ENCODE results near the gene MDFI.

The MDFI gene

GRCh38 chr6:41688256-41688965 is 50.1 kb downstream of the MDFI start:
- no peak for DNase-seq (ENCODE audit: low read depth)

DNA sequence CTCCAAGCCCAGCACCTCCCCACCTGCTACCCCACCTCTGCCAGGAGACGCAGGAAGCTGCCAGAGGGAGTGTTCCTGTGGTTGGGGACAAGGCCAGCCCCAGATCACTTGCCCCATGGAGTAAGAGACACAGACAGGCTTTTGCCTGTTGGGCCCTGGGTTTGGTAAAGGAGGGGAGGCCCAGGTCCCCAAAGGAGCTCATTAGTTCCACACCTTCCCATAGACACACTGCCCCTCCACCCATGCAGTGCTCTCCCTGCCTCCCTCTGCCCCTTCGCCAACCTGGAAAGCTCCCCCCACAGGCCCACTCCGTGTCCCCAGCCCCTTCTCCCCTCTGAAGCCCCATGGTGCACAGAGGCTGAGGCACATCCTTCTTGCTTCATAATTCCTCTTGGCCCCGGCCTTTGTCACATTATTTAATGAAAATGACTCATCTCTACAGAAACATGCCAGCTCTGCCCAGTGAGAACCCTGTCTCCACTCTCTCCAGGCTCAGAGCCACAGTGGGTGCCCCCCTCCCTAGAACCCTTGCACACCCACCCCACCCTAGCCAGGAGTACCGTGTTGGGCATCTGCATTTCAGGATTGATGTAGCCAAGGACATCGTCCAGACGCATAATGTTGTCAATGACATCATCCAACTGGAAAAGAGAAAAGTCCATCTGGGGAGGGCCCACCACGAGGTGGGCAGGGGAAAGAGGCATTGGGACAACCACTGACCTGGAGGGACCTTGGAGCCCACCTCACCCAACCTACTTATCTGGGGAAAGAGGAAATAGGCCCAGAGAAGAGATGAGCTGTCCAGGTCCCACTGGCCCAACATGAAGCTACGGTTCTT is 51.1 kb downstream of the MDFI start:
- peak; percentile 25 for DNase-seq (ENCODE audit: low read depth)

- no peak for DNase-seq (ENCODE audit: low read depth)
These were observed 52.5 kb downstream of the MDFI start for GRCh38 chr6:41690541-41691330.

GRCh38 chr6:41691426-41692079 is 53.3 kb downstream of the MDFI start:
- no peak for DNase-seq (ENCODE audit: low read depth)

GRCh38 chr6:41692080-41692675 is 53.9 kb downstream of the MDFI start:
- DNase-seq (ENCODE audit: low read depth) = no peak

GRCh38 chr6:41692730-41693129 is 54.5 kb downstream of the MDFI start:
- DNase-seq (ENCODE audit: low read depth) = no peak

GRCh38 chr6:41693281-41694240 is 55.3 kb downstream of the MDFI start:
- DNase-seq (ENCODE audit: low read depth) = no peak

DNA sequence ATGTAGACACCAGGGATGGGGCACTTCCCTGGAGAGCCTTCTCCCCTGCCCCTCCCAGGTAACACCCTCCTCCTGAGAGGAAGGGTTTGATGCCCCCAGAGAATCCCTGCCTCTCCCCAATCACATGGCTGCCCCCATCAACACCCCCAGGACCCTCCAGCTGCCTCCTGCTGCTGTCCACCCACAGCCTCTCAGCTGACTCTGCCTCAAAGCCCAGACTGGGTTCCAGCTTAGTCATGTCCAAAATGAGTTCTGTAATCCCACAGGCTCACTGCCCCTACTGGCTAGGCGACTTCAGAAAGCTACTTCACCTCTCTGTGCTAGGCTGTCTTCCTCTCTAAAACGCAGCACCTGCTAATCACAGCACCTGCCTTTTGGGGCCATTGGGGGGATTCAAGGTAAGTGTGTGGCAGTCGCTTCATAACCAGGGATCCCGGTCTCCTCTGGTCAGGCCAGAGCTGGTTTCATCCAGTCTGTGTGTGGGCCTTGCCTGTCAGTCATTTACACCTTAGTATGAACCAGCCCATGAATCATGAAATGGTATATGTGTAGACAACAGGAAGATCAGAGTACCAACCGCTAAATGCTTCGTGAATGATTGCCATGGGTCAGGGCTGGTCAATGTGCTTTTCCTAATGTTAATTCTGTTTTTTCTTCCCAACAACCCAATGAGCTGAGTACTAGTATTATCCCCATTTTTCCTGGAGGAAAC is 56.7 kb downstream of the MDFI start:
- DNase-seq (ENCODE audit: low read depth) = no peak

DNA sequence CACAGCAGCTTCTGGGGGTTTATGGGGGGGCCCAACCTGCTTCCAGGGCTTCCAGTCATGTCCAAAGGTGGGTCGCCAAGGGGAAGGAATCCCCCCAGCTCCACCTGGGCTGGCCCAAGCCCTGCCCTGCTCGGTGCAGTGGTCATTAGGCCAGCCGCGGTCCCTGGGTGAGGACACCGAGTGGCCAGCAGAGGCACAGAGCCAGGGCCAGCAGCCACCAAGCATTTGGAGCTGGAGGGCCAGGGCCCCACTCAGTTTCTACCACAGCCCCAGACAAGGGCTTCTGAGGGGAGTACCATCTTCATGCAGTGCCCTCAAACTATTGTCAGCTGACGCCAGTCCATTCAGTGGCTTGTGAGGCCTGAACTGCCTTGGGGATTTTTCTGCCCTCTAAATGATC is 57.6 kb downstream of the MDFI start:
- no peak for DNase-seq (ENCODE audit: low read depth)

GRCh38 chr6:41696788-41697187 is 58.5 kb downstream of the MDFI start:
- no peak for DNase-seq (ENCODE audit: low read depth)

DNA sequence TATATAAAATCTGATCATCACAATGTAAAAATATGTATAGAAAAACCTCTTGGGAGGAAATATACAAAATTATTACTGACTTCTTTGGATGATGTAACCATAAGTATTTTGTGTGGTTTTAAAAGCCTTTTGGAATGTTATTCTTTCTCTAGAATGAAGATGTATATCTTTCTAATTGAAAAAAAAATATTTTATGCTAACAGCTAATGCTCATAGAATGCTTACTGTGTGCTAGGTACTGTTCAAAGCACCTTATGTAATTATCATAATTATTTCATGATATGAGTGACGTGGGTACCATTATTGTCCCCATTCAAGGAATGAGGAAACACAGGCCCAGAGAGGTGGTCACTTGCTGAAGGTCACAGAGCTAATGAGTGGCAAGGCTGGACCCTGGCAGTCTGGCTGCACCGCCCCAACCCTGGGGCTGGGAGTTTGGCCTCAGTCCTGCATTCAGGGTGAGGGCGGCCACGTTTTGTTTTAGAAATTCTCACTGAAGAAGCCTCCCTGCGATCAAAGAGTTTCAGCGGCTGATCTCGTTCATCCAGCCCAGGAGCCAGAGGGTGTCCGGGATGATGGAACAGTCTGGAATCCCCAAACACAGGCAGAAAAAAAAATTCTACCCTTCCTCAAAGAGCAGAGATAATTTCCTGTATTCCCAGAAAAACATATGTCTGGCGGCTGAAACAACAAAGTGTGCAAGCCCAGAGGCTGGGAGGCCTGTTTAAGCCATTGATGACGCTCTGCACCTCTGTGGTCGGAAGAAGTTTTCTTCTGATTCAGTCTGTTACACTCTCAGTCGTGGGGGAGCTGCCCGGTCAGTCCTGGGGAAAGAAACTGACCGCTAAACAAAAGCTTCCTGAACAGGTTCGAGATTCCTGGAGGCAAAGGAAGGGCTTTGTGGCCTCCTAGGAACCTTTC is 59.9 kb downstream of the MDFI start:
- peak; percentile 53 for DNase-seq (ENCODE audit: low read depth)

DNA sequence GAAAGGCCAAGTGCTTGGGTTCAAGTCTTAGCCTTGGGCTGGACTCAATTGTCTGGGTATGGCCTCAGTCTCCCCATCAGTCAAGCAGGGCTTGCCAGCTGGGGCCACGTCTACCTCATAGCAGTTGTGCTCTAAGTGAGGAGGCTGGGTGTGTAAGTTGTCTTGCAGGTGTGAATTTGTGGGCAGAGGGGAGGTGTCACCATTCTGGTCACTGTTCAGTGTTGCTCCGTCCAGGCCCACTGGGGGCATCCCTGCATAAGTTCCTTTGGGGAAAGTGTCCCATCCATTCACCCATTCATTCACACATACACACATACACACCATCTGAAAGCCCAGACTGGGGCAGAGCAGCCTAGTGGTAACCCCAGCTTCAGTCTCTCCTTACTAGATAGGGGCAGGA is 60.8 kb downstream of the MDFI start:
- no peak for DNase-seq (ENCODE audit: low read depth)

- DNase-seq (ENCODE audit: low read depth) = no peak
These were observed 62.4 kb downstream of the MDFI start for GRCh38 chr6:41700463-41701347.

- DNase-seq (ENCODE audit: low read depth) = no peak
These were observed 63.9 kb downstream of the MDFI start for GRCh38 chr6:41702089-41702745.

GRCh38 chr6:41702771-41703494 is 64.7 kb downstream of the MDFI start:
- no peak for DNase-seq (ENCODE audit: low read depth)

Measured in fibroblast of gingiva (primary cell).